Coronary artery (tissue), 2 donors: ENCODE measurements around the gene CACNA1C.
A peak's percentile ranks its signal among the peaks of the same experiment; 100 is the strongest.
"Not testable (repeated sequence)": the region's sequence is repeated elsewhere in the genome, so short reads cannot be mapped to it uniquely, and the experiment has no call there.

Experiments used
- DNase-seq: peaks from one replicate; pipeline ENCODE4 v3.0.0-alpha.2; 2017; ENCODE audit warnings: low spot score
- H3K27ac ChIP-seq, 2 donors: fragments of 200-600 bp; sonication (generic); one replicate each; pipeline ENCODE4 v1.5.1; 2016 to 2019
- H3K4me3 ChIP-seq: fragments of 200-600 bp; sonication (generic); 2 replicates; pipeline ENCODE4 v1.5.1; 2016; ENCODE audit warnings: mild to moderate bottlenecking, moderate library complexity
- TF ChIP-seq, protein P1 (sequence below): fragments of 200-600 bp; sonication (generic); IDR thresholded peaks from one replicate; pipeline ENCODE4 v1.5.1; 2019; ENCODE audit warnings: antibody characterized with exemption

Gene CACNA1C

GRCh38 chr12:2099595-2099994 is 46.8 kb downstream of the CACNA1C start:
- H3K27ac ChIP-seq, result peak overlapping the region; percentile 57 to 59
- TF ChIP-seq, protein P1, sequence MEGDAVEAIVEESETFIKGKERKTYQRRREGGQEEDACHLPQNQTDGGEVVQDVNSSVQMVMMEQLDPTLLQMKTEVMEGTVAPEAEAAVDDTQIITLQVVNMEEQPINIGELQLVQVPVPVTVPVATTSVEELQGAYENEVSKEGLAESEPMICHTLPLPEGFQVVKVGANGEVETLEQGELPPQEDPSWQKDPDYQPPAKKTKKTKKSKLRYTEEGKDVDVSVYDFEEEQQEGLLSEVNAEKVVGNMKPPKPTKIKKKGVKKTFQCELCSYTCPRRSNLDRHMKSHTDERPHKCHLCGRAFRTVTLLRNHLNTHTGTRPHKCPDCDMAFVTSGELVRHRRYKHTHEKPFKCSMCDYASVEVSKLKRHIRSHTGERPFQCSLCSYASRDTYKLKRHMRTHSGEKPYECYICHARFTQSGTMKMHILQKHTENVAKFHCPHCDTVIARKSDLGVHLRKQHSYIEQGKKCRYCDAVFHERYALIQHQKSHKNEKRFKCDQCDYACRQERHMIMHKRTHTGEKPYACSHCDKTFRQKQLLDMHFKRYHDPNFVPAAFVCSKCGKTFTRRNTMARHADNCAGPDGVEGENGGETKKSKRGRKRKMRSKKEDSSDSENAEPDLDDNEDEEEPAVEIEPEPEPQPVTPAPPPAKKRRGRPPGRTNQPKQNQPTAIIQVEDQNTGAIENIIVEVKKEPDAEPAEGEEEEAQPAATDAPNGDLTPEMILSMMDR, result no peak
- DNase-seq, result peak; percentile 54
- H3K4me3 ChIP-seq, result peak overlapping the region; percentile 37

DNA sequence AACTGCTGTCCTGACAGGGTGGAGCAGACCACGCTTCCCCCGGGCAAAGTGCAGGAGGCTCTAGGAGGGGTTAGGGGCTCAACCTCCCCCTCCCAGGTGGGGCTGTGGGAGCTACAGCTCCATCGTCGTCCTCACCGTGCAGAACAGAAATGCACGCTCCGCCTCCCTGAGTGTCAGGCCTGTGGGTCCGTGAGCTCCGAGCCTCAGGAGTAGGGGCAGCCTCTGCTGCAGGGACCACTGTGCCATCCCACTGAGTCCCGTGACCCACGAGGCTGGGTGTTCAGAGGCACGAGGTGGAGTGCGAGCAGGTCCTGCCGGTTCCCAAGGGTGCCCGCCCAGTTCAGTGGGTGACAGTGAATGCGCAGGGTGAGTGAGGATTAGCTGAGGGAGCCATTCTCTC is 48.6 kb downstream of the CACNA1C start:
- TF ChIP-seq, protein P1, result no peak
- Histone ChIP-seq H3K27ac (peak overlapping the region; percentile 65 to 76), H3K4me3 (peak overlapping the region; percentile 18)
- DNase-seq, result peak; percentile 69

- peak overlapping the region; percentile 65 to 76 for H3K27ac ChIP-seq
- TF ChIP-seq, protein P1, result no peak
- no peak for DNase-seq
- peak overlapping the region; percentile 18 for H3K4me3 ChIP-seq
Measured at GRCh38 chr12:2101771-2102170, 49.0 kb downstream of the CACNA1C start.

GRCh38 chr12:2102736-2103135 is 49.9 kb downstream of the CACNA1C start:
- not testable (repeated sequence) for DNase-seq, H3K4me3 ChIP-seq, H3K27ac ChIP-seq

GRCh38 chr12:2105387-2105786 is 52.6 kb downstream of the CACNA1C start:
- DNase-seq, H3K27ac ChIP-seq, H3K4me3 ChIP-seq: not testable (repeated sequence)

DNA sequence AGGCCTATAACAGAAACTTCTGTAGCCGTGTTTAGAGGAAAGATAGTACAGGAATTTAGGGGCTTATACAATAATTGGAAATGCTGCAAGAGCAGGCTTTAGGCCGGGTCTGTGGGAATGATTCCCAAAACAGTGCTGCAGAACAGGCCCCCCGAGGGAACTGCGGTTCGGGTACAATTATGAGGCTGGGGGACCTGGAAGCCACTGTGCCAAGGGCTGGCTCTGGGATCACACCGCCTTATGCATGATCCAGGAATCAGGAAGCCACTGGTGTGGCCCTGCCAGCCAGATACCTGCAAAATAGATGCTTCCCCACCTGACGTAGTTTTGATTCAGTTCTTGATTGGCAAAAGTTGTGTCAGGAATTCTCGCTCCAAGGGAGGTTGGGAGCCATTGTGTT is 55.4 kb downstream of the CACNA1C start:
- TF ChIP-seq, protein P1, result no peak
- no peak for DNase-seq
- Histone ChIP-seq H3K4me3 (no peak overlapping the region), H3K27ac (peak overlapping the region; percentile 73 to 89)

- peak overlapping the region; percentile 73 to 89 for H3K27ac ChIP-seq
- TF ChIP-seq, protein P1, result no peak
- no peak overlapping the region for H3K4me3 ChIP-seq
- DNase-seq, result no peak
Measured at GRCh38 chr12:2108975-2109671, 56.3 kb downstream of the CACNA1C start.

GRCh38 chr12:2110127-2110526 is 57.3 kb downstream of the CACNA1C start:
- no peak for DNase-seq
- Histone ChIP-seq H3K4me3 (no peak overlapping the region), H3K27ac (peak overlapping the region; percentile 73 to 89)
- TF ChIP-seq, protein P1, result no peak
